Ectodermal cell (in vitro differentiated cells): ENCODE measurements around the gene AMT.

Experiments used
- H3K27ac ChIP-seq: 2 replicates; pipeline ENCODE4 v1.7.0; 2013; ENCODE audit warnings: mild to moderate bottlenecking, low read depth, low read length; ENCODE audit not compliant: insufficient read depth, poor library complexity, severe bottlenecking
- H3K27me3 ChIP-seq: 2 replicates; pipeline ENCODE4 v1.7.0; 2013; ENCODE audit warnings: mild to moderate bottlenecking, low read length; ENCODE audit not compliant: insufficient read depth, control insufficient read depth, poor library complexity, severe bottlenecking
- H3K36me3 ChIP-seq: one replicate; pipeline ENCODE4 v1.7.0; 2013; ENCODE audit warnings: low read length; ENCODE audit not compliant: control insufficient read depth, insufficient read depth
- H3K4me1 ChIP-seq: one replicate; pipeline ENCODE4 v1.7.0; 2013; ENCODE audit warnings: low read length; ENCODE audit not compliant: control insufficient read depth, insufficient read depth
- H3K4me3 ChIP-seq: 2 replicates; pipeline ENCODE4 v1.7.0; 2013; ENCODE audit warnings: low read depth, low read length, control low read depth; ENCODE audit not compliant: insufficient read depth
- H3K9me3 ChIP-seq: 2 replicates; pipeline ENCODE4 v1.7.0; 2013; ENCODE audit warnings: mild to moderate bottlenecking, low read length, moderate library complexity; ENCODE audit not compliant: control insufficient read depth
- WGBS, 2 experiments: methylation state at CpG; one replicate each; pipeline ENCODE4 v1.1.7; 2013; ENCODE audit warnings: missing lambda C conversion rate in 2 of 2; 5-methylcytosine and 5-hydroxymethylcytosine counted together

Gene AMT

GRCh38 chr3:49389297-49389696 is 33.0 kb downstream of the AMT start:
- Histone ChIP-seq H3K36me3 (no peaks in the 10 kb centered on the region), H3K4me3 (no peak overlapping the region), H3K27me3 (no peaks in the 10 kb centered on the region), H3K27ac (no peak overlapping the region), H3K4me1 (no peaks in the 10 kb centered on the region), H3K9me3 (no peaks in the 10 kb centered on the region)
- WGBS, 2 experiments: 92 to 95% methylated on average over 6 of the region's 6 CpGs

GRCh38 chr3:49388289-49388820 is 33.9 kb downstream of the AMT start:
- no peaks in the 10 kb centered on the region for H3K4me1 ChIP-seq
- no peaks in the 10 kb centered on the region for H3K9me3 ChIP-seq
- no peaks in the 10 kb centered on the region for H3K36me3 ChIP-seq
- no peak overlapping the region for H3K4me3 ChIP-seq
- no peak overlapping the region for H3K27ac ChIP-seq
- H3K27me3 ChIP-seq: no peaks in the 10 kb centered on the region
- WGBS, 2 experiments: 96 to 100% methylated on average over 1 of the region's 1 CpG

- 92 to 96% methylated on average over 1 to 2 of the region's 2 CpGs for WGBS, 2 experiments
- H3K36me3 ChIP-seq: no peaks in the 10 kb centered on the region
- no peak overlapping the region for H3K27ac ChIP-seq
- H3K4me3 ChIP-seq: no peak overlapping the region
- no peaks in the 10 kb centered on the region for H3K27me3 ChIP-seq
- no peaks in the 10 kb centered on the region for H3K9me3 ChIP-seq
- H3K4me1 ChIP-seq: no peaks in the 10 kb centered on the region
Measured at GRCh38 chr3:49387721-49388120, 34.6 kb downstream of the AMT start.

- no peaks in the 10 kb centered on the region for H3K27me3 ChIP-seq
- no peaks in the 10 kb centered on the region for H3K9me3 ChIP-seq
- no peaks in the 10 kb centered on the region for H3K36me3 ChIP-seq
- WGBS, 2 experiments: 95 to 97% methylated on average over 10 to 11 of the region's 11 CpGs
- H3K4me3 ChIP-seq: no peak overlapping the region
- no peaks in the 10 kb centered on the region for H3K4me1 ChIP-seq
- no peak overlapping the region for H3K27ac ChIP-seq
Measured at GRCh38 chr3:49386056-49386756, 36.1 kb downstream of the AMT start.

- Histone ChIP-seq H3K27me3 (no peaks in the 10 kb centered on the region), H3K36me3 (no peaks in the 10 kb centered on the region)
- WGBS, 2 experiments: no CpG with 5 or more reads among the region's 1 CpG
Measured at GRCh38 chr3:49385617-49386016, 36.7 kb downstream of the AMT start.

GRCh38 chr3:49383387-49383786 is 38.9 kb downstream of the AMT start:
- H3K27me3 ChIP-seq: no peaks in the 10 kb centered on the region
- H3K9me3 ChIP-seq: no peaks in the 10 kb centered on the region
- H3K36me3 ChIP-seq: no peaks in the 10 kb centered on the region
- no peak overlapping the region for H3K4me3 ChIP-seq
- peaks cover 5% of the 10 kb centered on the region for H3K4me1 ChIP-seq
- WGBS, 2 experiments: 91 to 92% methylated on average over 5 of the region's 5 CpGs
- no peak overlapping the region for H3K27ac ChIP-seq

More at GRCh38 chr3:49385617-49386016, 36.7 kb downstream of the AMT start:
- Histone ChIP-seq H3K27ac (no peak overlapping the region), H3K9me3 (no peaks in the 10 kb centered on the region), H3K4me3 (no peak overlapping the region), H3K4me1 (no peaks in the 10 kb centered on the region)

- Histone ChIP-seq H3K4me1 (peaks cover 5% of the 10 kb centered on the region), H3K4me3 (no peak overlapping the region), H3K27me3 (no peaks in the 10 kb centered on the region), H3K9me3 (no peaks in the 10 kb centered on the region), H3K36me3 (peaks cover 14% of the 10 kb centered on the region), H3K27ac (no peak overlapping the region)
- 93 to 96% methylated on average over 11 of the region's 11 CpGs for WGBS, 2 experiments
Measured at GRCh38 chr3:49378249-49378895, 43.9 kb downstream of the AMT start.

- Histone ChIP-seq H3K27ac (no peak overlapping the region), H3K27me3 (no peaks in the 10 kb centered on the region), H3K36me3 (peaks cover 14% of the 10 kb centered on the region), H3K4me1 (peaks cover 5% of the 10 kb centered on the region), H3K9me3 (no peaks in the 10 kb centered on the region), H3K4me3 (no peak overlapping the region)
- WGBS, 2 experiments: 94 to 95% methylated on average over 1 of the region's 1 CpG
Measured at GRCh38 chr3:49377483-49377882, 44.8 kb downstream of the AMT start.

- H3K27me3 ChIP-seq: no peaks in the 10 kb centered on the region
- no peaks in the 10 kb centered on the region for H3K9me3 ChIP-seq
Measured at GRCh38 chr3:49371946-49372345, 50.3 kb downstream of the AMT start.

GRCh38 chr3:49370585-49371290 is 51.5 kb downstream of the AMT start:
- WGBS, 2 experiments: 90 to 96% methylated on average over 6 of the region's 6 CpGs
- Histone ChIP-seq H3K9me3 (no peaks in the 10 kb centered on the region), H3K4me3 (no peak overlapping the region), H3K27ac (no peak overlapping the region), H3K4me1 (no peaks in the 10 kb centered on the region), H3K36me3 (peaks cover 42% of the 10 kb centered on the region), H3K27me3 (no peaks in the 10 kb centered on the region)

More at GRCh38 chr3:49371946-49372345, 50.3 kb downstream of the AMT start:
- H3K36me3 ChIP-seq: peaks cover 31% of the 10 kb centered on the region
- no peak overlapping the region for H3K27ac ChIP-seq
- no peak overlapping the region for H3K4me3 ChIP-seq
- H3K4me1 ChIP-seq: no peaks in the 10 kb centered on the region
